CD4-positive, alpha-beta T cell treated with Interleukin-15 for 1 hour (primary cell): ENCODE data around the gene C1orf87.

Experiments
- DNase-seq: peaks from one replicate; pipeline ENCODE4 v3.0.0-alpha.2; 2020

Gene C1orf87

GRCh38 chr1:59945790-59946189 is 127.8 kb downstream of the C1orf87 start:
- no peak for DNase-seq
